OCI-LY7 (cell line): Measurements from ENCODE around the gene RPA1. TPM values are rescaled to one million over a fixed set of nuclear protein-coding genes. Genes with fewer than 3 reads are reported as not detected.

Experiments used
- BruUV-seq: library from RNA; stranded (reverse); fragments of 400-500 nt; replicated peaks from 2 replicates; lab custom pipeline; 2021; lab: Mats Ljungman, UMichigan
- CTCF ChIA-PET: fragments of 300-600 bp; sonication (Branson Sonifier 250); formaldehyde crosslinking; loops from one replicate; lab custom pipeline; 2022; ENCODE audit warnings: antibody characterized with exemption; ENCODE audit not compliant: unreplicated experiment; lab: Charles Lee
- POLR2A ChIA-PET: fragments of 300-600 bp; sonication (Branson Sonifier 250); formaldehyde crosslinking; loops from one replicate; lab custom pipeline; 2022; ENCODE audit warnings: antibody characterized with exemption; lab: Charles Lee
- DNase-seq: peaks from one replicate; pipeline ENCODE4 v3.0.0-alpha.2; 2015; ENCODE audit warnings: low spot score
- H2AFZ ChIP-seq: fragments of 200-600 bp; sonication (generic), shearing (Covaris generic); 2 replicates; pipeline ENCODE4 v1.6.1; 2014; ENCODE audit warnings: mild to moderate bottlenecking, antibody characterized with exemption, low read length, moderate library complexity
- H3K27ac ChIP-seq: fragments of 200-600 bp; sonication (generic); 2 replicates; pipeline ENCODE4 v1.5.1; 2014; ENCODE audit warnings: mixed run types, low read depth, mild to moderate bottlenecking, moderate library complexity, low read length, inconsistent platforms; ENCODE audit not compliant: poor library complexity, severe bottlenecking
- H3K36me3 ChIP-seq: fragments of 200-600 bp; sonication (generic); 2 replicates; pipeline ENCODE4 v1.6.1; 2014; ENCODE audit warnings: mild to moderate bottlenecking, antibody characterized with exemption, low read length, moderate library complexity, mixed read lengths; ENCODE audit not compliant: insufficient read depth
- H3K4me1 ChIP-seq: fragments of 200-600 bp; sonication (generic); 2 replicates; pipeline ENCODE4 v1.5.1; 2014; ENCODE audit warnings: mild to moderate bottlenecking, low read length; ENCODE audit not compliant: insufficient read depth, poor library complexity, severe bottlenecking
- H3K4me2 ChIP-seq: fragments of 200-600 bp; sonication (generic); 2 replicates; pipeline ENCODE4 v1.6.1; 2014; ENCODE audit warnings: mild to moderate bottlenecking, low read length
- H3K4me3 ChIP-seq: fragments of 200-600 bp; sonication (generic); 2 replicates; pipeline ENCODE4 v1.5.1; 2014; ENCODE audit warnings: mild to moderate bottlenecking, low read depth, low read length; ENCODE audit not compliant: poor library complexity, severe bottlenecking
- H3K79me2 ChIP-seq: fragments of 200-600 bp; sonication (generic); 2 replicates; pipeline ENCODE4 v1.6.1; 2016; ENCODE audit warnings: low read depth, mild to moderate bottlenecking, low read length, moderate library complexity, mixed read lengths; ENCODE audit not compliant: insufficient read depth
- H3K9me2 ChIP-seq: fragments of 200-600 bp; sonication (generic); 2 replicates; pipeline ENCODE4 v1.6.1; 2016; ENCODE audit warnings: mild to moderate bottlenecking, low read length, mixed read lengths; ENCODE audit not compliant: insufficient read depth
- H3K9me3 ChIP-seq: fragments of 200-600 bp; sonication (generic); 2 replicates; pipeline ENCODE4 v1.6.1; 2014; ENCODE audit warnings: mild to moderate bottlenecking, mixed run types, low read length, mixed read lengths
- H4K20me1 ChIP-seq: fragments of 200-600 bp; sonication (generic); 2 replicates; pipeline ENCODE4 v1.6.1; 2014; ENCODE audit warnings: mild to moderate bottlenecking, antibody characterized with exemption, low read length, moderate library complexity, mixed read lengths; ENCODE audit not compliant: insufficient read depth
- EZH2phosphoT487 ChIP-seq: fragments of 200-600 bp; sonication (generic); IDR thresholded peaks from 2 replicates; pipeline ENCODE4 v1.6.1; 2018; ENCODE audit warnings: low read depth, borderline replicate concordance, mild to moderate bottlenecking, mixed run types, antibody characterized with exemption, low read length, moderate library complexity, mixed read lengths
- intact Hi-C: fragments of 100-400 bp; cut with micrococcal nuclease; formaldehyde crosslinking; loops from one replicate; pipeline ENCODE4 v1.10.0; 2022; ENCODE audit not compliant: unreplicated experiment
- total RNA-seq, 2 experiments: library from RNA; depleted of rRNA in 1 of 2; stranded (reverse); fragments of >200 nt in 1 of 2; shearing (Covaris generic) in 1 of 2; gene quantifications; 2 replicates each; pipeline ENCODE4 v1.2.3, GENCODE V29; 2014 to 2022
- TF ChIP-seq, protein P1 (sequence below): fragments of 200-600 bp; sonication (generic); conservative IDR thresholded peaks from 2 replicates; pipeline ENCODE4 v1.5.1; 2014; ENCODE audit warnings: mild to moderate bottlenecking, antibody characterized with exemption, low read length, moderate library complexity, mixed read lengths

The RPA1 gene
- total RNA-seq, 2 experiments from 2014 or later = 55.5 to 184 TPM

DNA sequence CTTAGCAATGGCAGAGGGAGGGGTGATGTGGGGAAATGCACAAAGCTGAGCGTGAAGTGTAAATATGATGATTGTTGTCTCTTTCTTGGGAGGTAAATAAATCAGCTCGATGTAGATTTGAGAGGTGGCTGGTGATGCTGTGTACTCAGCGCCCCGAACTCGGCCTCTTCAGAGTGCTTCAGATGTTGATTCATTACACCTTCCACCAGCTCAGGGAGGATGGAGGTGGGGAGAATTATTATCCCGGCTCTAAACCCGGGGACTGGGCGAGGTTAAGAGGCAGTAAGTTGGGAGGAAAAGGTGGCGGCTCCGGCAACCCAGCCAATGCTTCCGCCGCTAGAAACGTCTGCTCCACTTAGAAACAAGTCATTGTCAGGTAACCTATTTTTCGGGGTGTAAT is 86.5 kb downstream of the RPA1 start:
- H3K27ac ChIP-seq = no peak overlapping the region
- peaks cover 8% of the 10 kb centered on the region for H3K4me1 ChIP-seq
- peak overlapping the region; percentile 44; the same call in 1 of the 2 replicates for H2AFZ ChIP-seq
- no peaks in the 10 kb centered on the region for H3K36me3 ChIP-seq
- no peaks in the 10 kb centered on the region for H3K9me2 ChIP-seq
- no peak for TF ChIP-seq EZH2phosphoT487
- TF ChIP-seq, protein P1, sequence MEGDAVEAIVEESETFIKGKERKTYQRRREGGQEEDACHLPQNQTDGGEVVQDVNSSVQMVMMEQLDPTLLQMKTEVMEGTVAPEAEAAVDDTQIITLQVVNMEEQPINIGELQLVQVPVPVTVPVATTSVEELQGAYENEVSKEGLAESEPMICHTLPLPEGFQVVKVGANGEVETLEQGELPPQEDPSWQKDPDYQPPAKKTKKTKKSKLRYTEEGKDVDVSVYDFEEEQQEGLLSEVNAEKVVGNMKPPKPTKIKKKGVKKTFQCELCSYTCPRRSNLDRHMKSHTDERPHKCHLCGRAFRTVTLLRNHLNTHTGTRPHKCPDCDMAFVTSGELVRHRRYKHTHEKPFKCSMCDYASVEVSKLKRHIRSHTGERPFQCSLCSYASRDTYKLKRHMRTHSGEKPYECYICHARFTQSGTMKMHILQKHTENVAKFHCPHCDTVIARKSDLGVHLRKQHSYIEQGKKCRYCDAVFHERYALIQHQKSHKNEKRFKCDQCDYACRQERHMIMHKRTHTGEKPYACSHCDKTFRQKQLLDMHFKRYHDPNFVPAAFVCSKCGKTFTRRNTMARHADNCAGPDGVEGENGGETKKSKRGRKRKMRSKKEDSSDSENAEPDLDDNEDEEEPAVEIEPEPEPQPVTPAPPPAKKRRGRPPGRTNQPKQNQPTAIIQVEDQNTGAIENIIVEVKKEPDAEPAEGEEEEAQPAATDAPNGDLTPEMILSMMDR = no peak
- no peaks in the 10 kb centered on the region for H3K79me2 ChIP-seq
- no peak for DNase-seq
- BruUV-seq = no TSS peak
- H3K4me3 ChIP-seq = no peak overlapping the region
- ChIA-PET CTCF (interaction anchor here (0.6 kb wide), 1 partner anchor 79 kb away, joined by 3 read pairs; no protein-coding TSS in a partner anchor), POLR2A (no interaction called here)
- no peaks in the 10 kb centered on the region for H4K20me1 ChIP-seq
- H3K4me2 ChIP-seq = no peak overlapping the region
- no peaks in the 10 kb centered on the region for H3K9me3 ChIP-seq
- intact Hi-C loops = no loop called here

DNA sequence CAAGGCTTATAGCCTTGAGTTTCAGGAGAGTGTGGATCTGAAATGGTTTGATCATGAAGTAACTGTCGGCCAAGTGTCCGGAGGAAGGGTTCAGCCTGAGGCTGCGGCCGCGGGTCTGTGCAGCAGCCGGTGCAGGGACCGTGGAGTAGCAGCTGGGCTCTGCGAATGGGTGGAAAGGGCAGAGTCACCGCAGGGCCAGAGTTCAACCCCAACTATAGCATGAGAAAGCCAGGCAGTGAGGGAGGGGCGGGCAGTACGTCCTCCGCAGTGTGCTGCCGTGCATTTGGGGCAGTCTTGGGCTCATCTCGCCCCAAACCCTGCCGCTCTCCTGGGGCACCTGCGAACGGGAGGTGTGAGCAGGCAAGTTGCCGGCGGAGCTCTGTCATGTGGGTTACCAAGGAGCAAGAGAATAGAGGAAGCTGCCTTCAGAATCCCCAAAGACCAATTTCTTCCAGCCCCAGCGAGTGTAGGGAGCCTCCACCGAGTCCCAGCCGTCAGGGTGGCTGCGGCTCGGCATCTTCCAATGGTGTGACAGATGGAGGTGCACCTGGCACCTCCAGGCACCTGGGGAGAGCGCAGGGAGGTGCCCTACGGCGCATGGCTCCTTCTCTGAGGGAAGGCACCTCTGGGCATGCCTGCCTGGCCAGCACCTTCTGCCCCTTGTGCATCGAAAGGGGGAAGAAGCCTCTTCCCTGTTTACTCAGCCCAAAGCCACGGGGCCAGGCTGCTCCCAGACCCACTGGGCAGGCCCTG is 87.3 kb downstream of the RPA1 start:
- Histone ChIP-seq H3K4me2 (no peak overlapping the region), H3K4me3 (no peak overlapping the region), H3K79me2 (no peaks in the 10 kb centered on the region), H3K9me2 (no peaks in the 10 kb centered on the region), H3K27ac (no peak overlapping the region), H3K36me3 (no peaks in the 10 kb centered on the region), H3K9me3 (no peaks in the 10 kb centered on the region), H3K4me1 (peaks cover 8% of the 10 kb centered on the region), H2AFZ (no peak overlapping the region), H4K20me1 (no peaks in the 10 kb centered on the region)
- TF ChIP-seq EZH2phosphoT487 = no peak
- TF ChIP-seq, protein P1 = no peak
- POLR2A ChIA-PET = no interaction called here
- no peak for DNase-seq
- intact Hi-C loops = no loop called here
- no TSS peak for BruUV-seq
- CTCF ChIA-PET = no interaction called here

DNA sequence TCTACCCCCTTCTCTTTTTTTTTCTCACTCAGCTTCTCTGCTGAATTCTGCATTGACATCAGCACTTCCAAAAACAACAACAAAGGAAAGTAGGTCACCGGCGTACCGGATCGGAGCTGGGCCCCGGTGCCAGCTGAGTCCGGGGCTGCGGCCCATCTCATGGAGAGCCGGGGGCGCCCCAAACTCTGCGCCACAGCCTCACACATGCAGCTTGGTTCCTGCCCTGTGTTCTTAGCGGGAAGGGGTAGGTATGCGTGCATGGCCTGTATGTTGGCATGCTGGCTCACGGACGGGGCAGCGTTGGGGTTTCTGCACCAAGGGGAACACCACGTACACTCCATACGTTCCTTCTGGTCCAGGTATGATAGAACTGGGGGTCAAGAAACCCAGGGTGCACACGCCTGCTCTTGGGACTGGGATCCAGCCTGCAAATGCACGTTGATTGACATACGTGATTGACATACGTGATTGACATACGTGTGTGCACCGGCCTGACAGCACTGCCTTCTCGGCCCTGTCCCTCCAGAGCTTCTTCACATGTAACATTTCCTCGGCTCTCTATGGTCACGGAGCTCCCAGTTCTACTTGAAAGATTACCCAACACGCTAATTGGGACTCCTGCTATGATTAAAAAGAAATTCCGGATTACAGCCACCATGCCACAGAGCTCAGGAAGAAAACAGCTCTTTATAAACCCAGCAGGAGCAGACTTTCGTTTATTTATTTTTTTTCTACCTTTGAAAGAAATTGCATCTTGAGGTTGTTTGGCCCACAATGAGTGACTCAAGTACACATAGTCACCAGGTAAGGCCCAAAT is 88.7 kb downstream of the RPA1 start:
- H3K4me1 ChIP-seq = peaks cover 8% of the 10 kb centered on the region
- H3K9me2 ChIP-seq = no peaks in the 10 kb centered on the region
- no peaks in the 10 kb centered on the region for H4K20me1 ChIP-seq
- no peak overlapping the region for H2AFZ ChIP-seq
- H3K4me3 ChIP-seq = no peak overlapping the region
- no peak overlapping the region for H3K4me2 ChIP-seq
- no peaks in the 10 kb centered on the region for H3K36me3 ChIP-seq
- H3K27ac ChIP-seq = no peak overlapping the region
- TF ChIP-seq, protein P1 = no peak
- TF ChIP-seq EZH2phosphoT487 = no peak
- H3K9me3 ChIP-seq = no peaks in the 10 kb centered on the region
- intact Hi-C loops = no loop called here
- CTCF ChIA-PET = no interaction called here
- no peaks in the 10 kb centered on the region for H3K79me2 ChIP-seq
- DNase-seq = no peak
- POLR2A ChIA-PET = interaction anchor here (0.9 kb wide), 1 partner anchor 30 kb away, joined by 3 read pairs; no protein-coding TSS in a partner anchor
- no TSS peak for BruUV-seq
